Left colon (tissue), 2 donors: ENCODE measurements around the gene CALD1. TPM values are rescaled to one million over a fixed set of nuclear protein-coding genes. Genes with fewer than 3 reads are reported as not detected.

Experiments used
- ATAC-seq: fragments of 200-7000 bp; cut with Tn5 transposase; one replicate; pipeline ENCODE4 v1.9.1; 2020; ENCODE audit warnings: mild to moderate bottlenecking, moderate library complexity
- DNase-seq, 2 donors: peaks; one replicate each; pipeline ENCODE4 v3.0.0-alpha.2; 2020
- intact Hi-C, 2 donors: fragments of 100-400 bp; cut with DNase I in 1 of 2; cut with micrococcal nuclease in 1 of 2; formaldehyde crosslinking; loops; one replicate each; pipeline versions ENCODE4 v1.11.2 to v1.14.0; 2022; cut with DNase I, micrococcal nuclease
- total RNA-seq, 2 donors: library from RNA; stranded (reverse); fragmentation: NEBNext Ultra II Directional; extraction: Animal tissue kit (Norgen Biotek cat#: 25700); gene quantifications; one replicate each; pipeline ENCODE4 v1.2.1, GENCODE V29; 2021
- donor health status: DM: no; HTN: no; CAD: no.
- donor health status: DM: yes; HTN: yes; CAD: no.

The CALD1 gene
- total RNA-seq, 2 donors from 2014 or later: 36.7 to 161 TPM

GRCh38 chr7:134844200-134844599, 64.8 kb downstream of the CALD1 start:
- ATAC-seq (no peak), DNase-seq (no peak)
- intact Hi-C loops: no loop called here

- no peak for DNase-seq
These were observed 66.0 kb downstream of the CALD1 start for GRCh38 chr7:134845461-134845860.

GRCh38 chr7:134847851-134848588, 68.6 kb downstream of the CALD1 start:
- intact Hi-C loops: no loop called here
- ATAC-seq (no peak), DNase-seq (no peak)

More at GRCh38 chr7:134845461-134845860, 66.0 kb downstream of the CALD1 start:
- intact Hi-C loops: no loop called here
- ATAC-seq: peak; percentile 66

GRCh38 chr7:134850066-134850465, 70.6 kb downstream of the CALD1 start:
- no peak for DNase-seq
- intact Hi-C loops: no loop called here
- no peak for ATAC-seq

GRCh38 chr7:134851141-134851540, 71.7 kb downstream of the CALD1 start:
- DNase-seq (no peak), ATAC-seq (peak; percentile 99)
- intact Hi-C loops: no loop called here

- intact Hi-C loops: no loop called here
- no peak for ATAC-seq
- no peak for DNase-seq
These were observed 73.2 kb downstream of the CALD1 start for GRCh38 chr7:134852625-134853024.

GRCh38 chr7:134854816-134855215, 75.4 kb downstream of the CALD1 start:
- intact Hi-C loops: no loop called here

GRCh38 chr7:134855442-134855841, 76.0 kb downstream of the CALD1 start:
- DNase-seq: no peak
- no peak for ATAC-seq
- intact Hi-C loops: no loop called here

More at GRCh38 chr7:134854816-134855215, 75.4 kb downstream of the CALD1 start:
- ATAC-seq (no peak), DNase-seq (no peak)

GRCh38 chr7:134856091-134856490, 76.7 kb downstream of the CALD1 start:
- no peak for ATAC-seq
- intact Hi-C loops: no loop called here
- DNase-seq: no peak

- intact Hi-C loops: no loop called here
- ATAC-seq (no peak), DNase-seq (no peak)
These were observed 77.3 kb downstream of the CALD1 start for GRCh38 chr7:134856691-134857090.

- intact Hi-C loops: no loop called here
- no peak for ATAC-seq
- DNase-seq: no peak
These were observed 78.5 kb downstream of the CALD1 start for GRCh38 chr7:134857958-134858357.

- DNase-seq (no peak), ATAC-seq (no peak)
- intact Hi-C loops: no loop called here
These were observed 80.3 kb downstream of the CALD1 start for GRCh38 chr7:134859783-134860182.

- intact Hi-C loops: no loop called here
- no peak for DNase-seq
- no peak for ATAC-seq
These were observed 85.8 kb downstream of the CALD1 start for GRCh38 chr7:134865001-134865845.

GRCh38 chr7:134866617-134867016, 87.2 kb downstream of the CALD1 start:
- ATAC-seq: no peak
- DNase-seq: no peak
- intact Hi-C loops: no loop called here

GRCh38 chr7:134870156-134870555, 90.7 kb downstream of the CALD1 start:
- ATAC-seq (no peak), DNase-seq (no peak)
- intact Hi-C loops: no loop called here

GRCh38 chr7:134870781-134871180, 91.3 kb downstream of the CALD1 start:
- intact Hi-C loops: no loop called here
- ATAC-seq (no peak), DNase-seq (no peak)

GRCh38 chr7:134873253-134873652, 93.8 kb downstream of the CALD1 start:
- intact Hi-C loops: no loop called here
- DNase-seq: no peak
- ATAC-seq: no peak

- DNase-seq (no peak), ATAC-seq (no peak)
- intact Hi-C loops: no loop called here
These were observed 95.0 kb downstream of the CALD1 start for GRCh38 chr7:134874407-134874806.

- ATAC-seq (no peak), DNase-seq (no peak)
- intact Hi-C loops: no loop called here
These were observed 96.4 kb downstream of the CALD1 start for GRCh38 chr7:134875867-134876266.

- no peak for DNase-seq
- no peak for ATAC-seq
- intact Hi-C loops: no loop called here
These were observed 99.4 kb downstream of the CALD1 start for GRCh38 chr7:134878746-134879357.
